WTC11 (cell line): ENCODE measurements around the gene YIF1B. TPM values are rescaled to one million over a fixed set of nuclear protein-coding genes. Genes with fewer than 3 reads are reported as not detected.

Source experiments
- ATAC-seq: fragments of 200-7000 bp; cut with Tn5 transposase; 2 replicates; pipeline ENCODE4 v1.10.0; 2021; ENCODE audit warnings: mild to moderate bottlenecking, moderate library complexity
- CTCF ChIA-PET: fragments of 300-600 bp; sonication (Branson Sonifier 250); formaldehyde crosslinking; loops from one replicate; lab custom pipeline; 2021; ENCODE audit warnings: antibody characterized with exemption; lab: Charles Lee
- POLR2A ChIA-PET: fragments of 350-600 bp; sonication (Branson Sonifier 250); formaldehyde crosslinking; loops from one replicate; lab custom pipeline; 2021; ENCODE audit warnings: antibody characterized with exemption; lab: Charles Lee
- DNase-seq: peaks from one replicate; pipeline ENCODE4 v3.0.0; 2021; ENCODE audit warnings: low spot score
- H3K27ac Mint-ChIP-seq: 2 replicates; pipeline ENCODE4 v1.8.0; 2021; ENCODE audit warnings: mixed read lengths
- H3K27me3 Mint-ChIP-seq: 2 replicates; pipeline ENCODE4 v1.8.0; 2021; ENCODE audit warnings: low read depth, mild to moderate bottlenecking, moderate library complexity, mixed read lengths
- H3K36me3 Mint-ChIP-seq: 2 replicates; pipeline ENCODE4 v1.8.0; 2021; ENCODE audit warnings: mixed read lengths
- H3K4me1 Mint-ChIP-seq: 2 replicates; pipeline ENCODE4 v1.8.0; 2022; ENCODE audit warnings: mixed read lengths
- H3K4me3 Mint-ChIP-seq: 2 replicates; pipeline ENCODE4 v1.8.0; 2021; ENCODE audit warnings: mild to moderate bottlenecking, moderate library complexity, mixed read lengths
- H3K9me3 Mint-ChIP-seq: 2 replicates; pipeline ENCODE4 v1.8.0; 2021; ENCODE audit warnings: mixed read lengths
- ELF4 ChIP-seq: sonication (generic); formaldehyde crosslinking; IDR thresholded peaks from 2 replicates; pipeline ENCODE4 v1.8.1; 2022; ENCODE audit warnings: low read depth, mild to moderate bottlenecking, moderate library complexity, missing genetic modification reagents
- FOXK1 ChIP-seq: sonication (generic); formaldehyde crosslinking; IDR thresholded peaks from 2 replicates; pipeline ENCODE4 v1.8.0; 2022; ENCODE audit warnings: mild to moderate bottlenecking, moderate library complexity, missing genetic modification reagents
- SP1 ChIP-seq: sonication (generic); formaldehyde crosslinking; conservative IDR thresholded peaks from 2 replicates; pipeline ENCODE4 v1.8.1; 2022; ENCODE audit warnings: missing genetic modification reagents
- TEAD1 ChIP-seq: sonication (generic); formaldehyde crosslinking; IDR thresholded peaks from 2 replicates; pipeline ENCODE4 v1.8.0; 2022; ENCODE audit warnings: mild to moderate bottlenecking, missing genetic modification reagents
- ZBTB21 ChIP-seq: sonication (generic); formaldehyde crosslinking; IDR thresholded peaks from 2 replicates; pipeline ENCODE4 v1.8.1; 2023; ENCODE audit warnings: mild to moderate bottlenecking, missing genetic modification reagents, borderline replicate concordance
- ZNF121 ChIP-seq: sonication (generic); formaldehyde crosslinking; IDR thresholded peaks from 2 replicates; pipeline ENCODE4 v1.8.0; 2023; ENCODE audit warnings: missing genetic modification reagents
- ZNF138 ChIP-seq: sonication (generic); formaldehyde crosslinking; conservative IDR thresholded peaks from 2 replicates; pipeline ENCODE4 v1.8.1; 2022; ENCODE audit warnings: mild to moderate bottlenecking, moderate library complexity, missing genetic modification reagents
- total RNA-seq: library from RNA; stranded (reverse); gene quantifications from 3 replicates; pipeline ENCODE4 v1.2.3, GENCODE V29; 2021
- TF ChIP-seq, protein P1 (sequence below): fragments of 250-450 bp; sonication (Bioruptor Pico); IDR thresholded peaks from 2 replicates; pipeline ENCODE4 v1.8.0; 2021; ENCODE audit warnings: mild to moderate bottlenecking
- TF ChIP-seq, protein P2 (sequence below): sonication (generic); formaldehyde crosslinking; IDR thresholded peaks from 2 replicates; pipeline ENCODE4 v1.8.1; 2022; ENCODE audit warnings: missing genetic modification reagents, borderline replicate concordance
- TF ChIP-seq, protein P3 (sequence below): sonication (generic); formaldehyde crosslinking; IDR thresholded peaks from 2 replicates; pipeline ENCODE4 v1.8.1; 2023; ENCODE audit warnings: mild to moderate bottlenecking, moderate library complexity, missing genetic modification reagents
- TF ChIP-seq, protein P4 (sequence below): sonication (generic); formaldehyde crosslinking; IDR thresholded peaks from 2 replicates; pipeline ENCODE4 v1.8.0; 2022; ENCODE audit warnings: mild to moderate bottlenecking, missing genetic modification reagents
- TF ChIP-seq, protein P5 (sequence below): sonication (generic); formaldehyde crosslinking; IDR thresholded peaks from 2 replicates; pipeline ENCODE4 v1.8.0; 2023; ENCODE audit warnings: missing genetic modification reagents, mild to moderate bottlenecking, borderline replicate concordance

Gene YIF1B
- total RNA-seq, 1 experiment from 2014 or later: 83.3 TPM

DNA sequence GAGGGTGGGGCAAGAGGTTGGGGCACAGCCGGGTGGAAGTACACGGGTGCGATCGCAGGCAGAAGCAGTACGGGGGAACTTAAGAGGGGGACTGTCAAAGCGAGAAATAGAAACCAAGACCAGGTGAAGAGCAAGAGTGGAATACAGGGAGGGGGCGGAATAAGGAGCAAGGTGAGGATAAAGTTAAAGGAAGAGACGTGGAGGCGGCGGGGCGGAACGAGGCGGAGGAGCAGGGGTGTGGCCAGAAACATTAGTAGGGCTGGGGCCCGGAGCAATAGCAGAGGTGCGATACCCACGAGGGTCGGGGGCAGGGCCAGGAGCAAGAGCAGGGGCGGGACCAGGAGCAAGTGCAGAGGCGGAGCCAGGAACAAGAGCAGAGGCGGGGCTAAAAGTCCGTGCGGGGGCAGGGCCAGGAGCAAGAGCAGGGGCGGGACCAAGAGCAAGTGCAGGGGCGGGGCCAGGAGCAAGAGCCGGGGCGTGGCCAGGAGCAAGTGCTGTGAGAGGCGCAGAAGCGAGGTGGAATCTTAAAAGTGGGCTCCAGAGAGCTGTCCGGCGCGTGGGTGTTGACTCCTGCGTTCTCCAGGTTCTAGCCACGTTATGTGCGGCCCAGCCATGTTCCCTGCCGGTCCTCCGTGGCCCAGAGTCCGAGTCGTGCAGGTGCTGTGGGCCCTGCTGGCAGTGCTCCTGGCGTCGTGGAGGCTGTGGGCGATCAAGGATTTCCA is 21.1 kb upstream of the YIF1B start:
- Mint-ChIP-seq H3K36me3 (peaks cover 2% of the 10 kb centered on the region; the same call in 1 of the 2 replicates), H3K4me1 (peaks cover 11% of the 10 kb centered on the region), H3K27me3 (peaks cover 3% of the 10 kb centered on the region; the same call in 1 of the 2 replicates), H3K27ac (peak overlapping the region; percentile 100), H3K4me3 (peak overlapping the region; percentile 100), H3K9me3 (no peaks in the 10 kb centered on the region)
- DNase-seq: peak; percentile 99
- TF ChIP-seq, protein P1, sequence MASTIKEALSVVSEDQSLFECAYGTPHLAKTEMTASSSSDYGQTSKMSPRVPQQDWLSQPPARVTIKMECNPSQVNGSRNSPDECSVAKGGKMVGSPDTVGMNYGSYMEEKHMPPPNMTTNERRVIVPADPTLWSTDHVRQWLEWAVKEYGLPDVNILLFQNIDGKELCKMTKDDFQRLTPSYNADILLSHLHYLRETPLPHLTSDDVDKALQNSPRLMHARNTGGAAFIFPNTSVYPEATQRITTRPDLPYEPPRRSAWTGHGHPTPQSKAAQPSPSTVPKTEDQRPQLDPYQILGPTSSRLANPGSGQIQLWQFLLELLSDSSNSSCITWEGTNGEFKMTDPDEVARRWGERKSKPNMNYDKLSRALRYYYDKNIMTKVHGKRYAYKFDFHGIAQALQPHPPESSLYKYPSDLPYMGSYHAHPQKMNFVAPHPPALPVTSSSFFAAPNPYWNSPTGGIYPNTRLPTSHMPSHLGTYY (CRISPR knock-in tag): peak; percentile 52; the same call in 1 of the 2 replicates
- no peak for TF ChIP-seq ELF4 (CRISPR knock-in tag)
- TF ChIP-seq, protein P2, sequence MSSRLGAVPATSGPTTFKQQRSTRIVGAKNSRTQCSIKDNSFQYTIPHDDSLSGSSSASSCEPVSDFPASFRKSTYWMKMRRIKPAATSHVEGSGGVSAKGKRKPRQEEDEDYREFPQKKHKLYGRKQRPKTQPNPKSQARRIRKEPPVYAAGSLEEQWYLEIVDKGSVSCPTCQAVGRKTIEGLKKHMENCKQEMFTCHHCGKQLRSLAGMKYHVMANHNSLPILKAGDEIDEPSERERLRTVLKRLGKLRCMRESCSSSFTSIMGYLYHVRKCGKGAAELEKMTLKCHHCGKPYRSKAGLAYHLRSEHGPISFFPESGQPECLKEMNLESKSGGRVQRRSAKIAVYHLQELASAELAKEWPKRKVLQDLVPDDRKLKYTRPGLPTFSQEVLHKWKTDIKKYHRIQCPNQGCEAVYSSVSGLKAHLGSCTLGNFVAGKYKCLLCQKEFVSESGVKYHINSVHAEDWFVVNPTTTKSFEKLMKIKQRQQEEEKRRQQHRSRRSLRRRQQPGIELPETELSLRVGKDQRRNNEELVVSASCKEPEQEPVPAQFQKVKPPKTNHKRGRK (CRISPR knock-in tag): no peak
- TF ChIP-seq TEAD1 (CRISPR knock-in tag): no peak
- TF ChIP-seq ZNF138: no peak
- 0 out of 2 replicates have a peak, but pooled peaks have one; percentile 35 for TF ChIP-seq FOXK1
- TF ChIP-seq ZNF121 (CRISPR knock-in tag): no peak
- TF ChIP-seq, protein P3, sequence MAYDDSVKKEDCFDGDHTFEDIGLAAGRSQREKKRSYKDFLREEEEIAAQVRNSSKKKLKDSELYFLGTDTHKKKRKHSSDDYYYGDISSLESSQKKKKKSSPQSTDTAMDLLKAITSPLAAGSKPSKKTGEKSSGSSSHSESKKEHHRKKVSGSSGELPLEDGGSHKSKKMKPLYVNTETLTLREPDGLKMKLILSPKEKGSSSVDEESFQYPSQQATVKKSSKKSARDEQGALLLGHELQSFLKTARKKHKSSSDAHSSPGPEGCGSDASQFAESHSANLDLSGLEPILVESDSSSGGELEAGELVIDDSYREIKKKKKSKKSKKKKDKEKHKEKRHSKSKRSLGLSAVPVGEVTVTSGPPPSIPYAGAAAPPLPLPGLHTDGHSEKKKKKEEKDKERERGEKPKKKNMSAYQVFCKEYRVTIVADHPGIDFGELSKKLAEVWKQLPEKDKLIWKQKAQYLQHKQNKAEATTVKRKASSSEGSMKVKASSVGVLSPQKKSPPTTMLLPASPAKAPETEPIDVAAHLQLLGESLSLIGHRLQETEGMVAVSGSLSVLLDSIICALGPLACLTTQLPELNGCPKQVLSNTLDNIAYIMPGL (CRISPR knock-in tag): no peak
- TF ChIP-seq ZBTB21: 0 out of 2 replicates have a peak, but pooled peaks have one; percentile 32
- peak; percentile 78 for ATAC-seq
- CTCF ChIA-PET: interaction anchor here (1.0 to 4.5 kb wide), 6 partner anchors 25 to 195 kb away, joined by 3 to 50 read pairs (median 6); partner anchors contain the start of gene FAM98C
- POLR2A ChIA-PET: interaction anchor here (1.0 kb wide), 1 partner anchor 51 kb away, joined by 3 read pairs; the partner anchor contains the start of gene GGN

DNA sequence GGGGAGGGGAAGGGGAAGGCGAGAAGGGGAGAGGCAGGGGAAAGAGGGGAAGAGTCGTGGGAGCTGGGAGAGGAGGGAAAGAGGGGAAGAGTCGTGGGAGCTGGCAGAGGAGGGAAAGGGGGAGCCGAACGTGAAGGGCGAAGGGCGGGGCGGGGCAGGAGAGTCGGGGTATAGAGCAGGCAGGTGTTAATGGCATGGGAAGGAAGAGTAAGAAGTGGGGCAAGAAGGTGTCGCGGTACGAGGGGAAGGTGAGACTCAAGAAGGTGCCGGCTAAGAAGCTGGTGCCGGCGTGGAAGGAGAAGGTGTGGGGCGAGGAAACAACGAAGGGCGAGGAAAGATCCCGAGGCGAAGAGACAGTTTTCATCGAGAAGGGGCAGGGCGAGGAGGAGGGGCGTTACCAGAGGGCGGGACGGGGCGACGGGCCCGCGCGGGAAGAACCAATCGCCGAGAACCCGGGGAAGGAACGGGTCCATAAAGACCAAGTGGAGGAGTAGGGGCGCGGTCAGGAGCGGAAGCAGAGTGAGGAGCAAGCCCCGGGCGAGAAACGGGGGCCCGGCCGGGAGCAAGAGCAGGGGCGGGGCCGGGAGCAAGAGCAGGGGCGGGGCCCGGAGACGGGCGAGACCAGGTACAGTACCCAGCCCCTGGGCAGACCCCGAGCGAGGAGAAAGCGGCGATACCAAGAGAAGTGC is 20.3 kb upstream of the YIF1B start:
- Mint-ChIP-seq H3K4me3 (peak overlapping the region; percentile 100), H3K4me1 (peaks cover 11% of the 10 kb centered on the region), H3K27me3 (peaks cover 3% of the 10 kb centered on the region; the same call in 1 of the 2 replicates), H3K27ac (peak overlapping the region; percentile 100), H3K9me3 (no peaks in the 10 kb centered on the region), H3K36me3 (peaks cover 2% of the 10 kb centered on the region; the same call in 1 of the 2 replicates)
- peak; percentile 93 for DNase-seq
- peak; percentile 71 for ATAC-seq
- TF ChIP-seq, protein P4, sequence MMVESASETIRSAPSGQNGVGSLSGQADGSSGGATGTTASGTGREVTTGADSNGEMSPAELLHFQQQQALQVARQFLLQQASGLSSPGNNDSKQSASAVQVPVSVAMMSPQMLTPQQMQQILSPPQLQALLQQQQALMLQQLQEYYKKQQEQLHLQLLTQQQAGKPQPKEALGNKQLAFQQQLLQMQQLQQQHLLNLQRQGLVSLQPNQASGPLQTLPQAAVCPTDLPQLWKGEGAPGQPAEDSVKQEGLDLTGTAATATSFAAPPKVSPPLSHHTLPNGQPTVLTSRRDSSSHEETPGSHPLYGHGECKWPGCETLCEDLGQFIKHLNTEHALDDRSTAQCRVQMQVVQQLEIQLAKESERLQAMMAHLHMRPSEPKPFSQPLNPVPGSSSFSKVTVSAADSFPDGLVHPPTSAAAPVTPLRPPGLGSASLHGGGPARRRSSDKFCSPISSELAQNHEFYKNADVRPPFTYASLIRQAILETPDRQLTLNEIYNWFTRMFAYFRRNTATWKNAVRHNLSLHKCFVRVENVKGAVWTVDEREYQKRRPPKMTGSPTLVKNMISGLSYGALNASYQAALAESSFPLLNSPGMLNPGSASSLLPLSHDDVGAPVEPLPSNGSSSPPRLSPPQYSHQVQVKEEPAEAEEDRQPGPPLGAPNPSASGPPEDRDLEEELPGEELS (CRISPR knock-in tag): no peak
- peak; percentile 59; the same call in 1 of the 2 replicates for TF ChIP-seq SP1 (CRISPR knock-in tag)
- TF ChIP-seq, protein P5, sequence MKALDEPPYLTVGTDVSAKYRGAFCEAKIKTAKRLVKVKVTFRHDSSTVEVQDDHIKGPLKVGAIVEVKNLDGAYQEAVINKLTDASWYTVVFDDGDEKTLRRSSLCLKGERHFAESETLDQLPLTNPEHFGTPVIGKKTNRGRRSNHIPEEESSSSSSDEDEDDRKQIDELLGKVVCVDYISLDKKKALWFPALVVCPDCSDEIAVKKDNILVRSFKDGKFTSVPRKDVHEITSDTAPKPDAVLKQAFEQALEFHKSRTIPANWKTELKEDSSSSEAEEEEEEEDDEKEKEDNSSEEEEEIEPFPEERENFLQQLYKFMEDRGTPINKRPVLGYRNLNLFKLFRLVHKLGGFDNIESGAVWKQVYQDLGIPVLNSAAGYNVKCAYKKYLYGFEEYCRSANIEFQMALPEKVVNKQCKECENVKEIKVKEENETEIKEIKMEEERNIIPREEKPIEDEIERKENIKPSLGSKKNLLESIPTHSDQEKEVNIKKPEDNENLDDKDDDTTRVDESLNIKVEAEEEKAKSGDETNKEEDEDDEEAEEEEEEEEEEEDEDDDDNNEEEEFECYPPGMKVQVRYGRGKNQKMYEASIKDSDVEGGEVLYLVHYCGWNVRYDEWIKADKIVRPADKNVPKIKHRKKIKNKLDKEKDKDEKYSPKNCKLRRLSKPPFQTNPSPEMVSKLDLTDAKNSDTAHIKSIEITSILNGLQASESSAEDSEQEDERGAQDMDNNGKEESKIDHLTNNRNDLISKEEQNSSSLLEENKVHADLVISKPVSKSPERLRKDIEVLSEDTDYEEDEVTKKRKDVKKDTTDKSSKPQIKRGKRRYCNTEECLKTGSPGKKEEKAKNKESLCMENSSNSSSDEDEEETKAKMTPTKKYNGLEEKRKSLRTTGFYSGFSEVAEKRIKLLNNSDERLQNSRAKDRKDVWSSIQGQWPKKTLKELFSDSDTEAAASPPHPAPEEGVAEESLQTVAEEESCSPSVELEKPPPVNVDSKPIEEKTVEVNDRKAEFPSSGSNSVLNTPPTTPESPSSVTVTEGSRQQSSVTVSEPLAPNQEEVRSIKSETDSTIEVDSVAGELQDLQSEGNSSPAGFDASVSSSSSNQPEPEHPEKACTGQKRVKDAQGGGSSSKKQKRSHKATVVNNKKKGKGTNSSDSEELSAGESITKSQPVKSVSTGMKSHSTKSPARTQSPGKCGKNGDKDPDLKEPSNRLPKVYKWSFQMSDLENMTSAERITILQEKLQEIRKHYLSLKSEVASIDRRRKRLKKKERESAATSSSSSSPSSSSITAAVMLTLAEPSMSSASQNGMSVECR (CRISPR knock-in tag): peak; percentile 17; the same call in 1 of the 2 replicates
- ChIA-PET POLR2A (interaction anchor here (0.6 kb wide), 1 partner anchor 106 kb away, joined by 3 read pairs; no protein-coding TSS in a partner anchor), CTCF (interaction anchor here (0.7 to 4.5 kb wide), 21 partner anchors 15 to 430 kb away, joined by 3 to 50 read pairs (median 9); partner anchors contain the start of genes C19orf33, FAM98C, GGN and KCNK6)
